K562 (cell line): ENCODE measurements around the gene PDK1. TPM values are rescaled to one million over a fixed set of nuclear protein-coding genes. Genes with fewer than 3 reads are reported as not detected.

ENCODE experiments used
- ATAC-seq: fragments of 200-7000 bp; cut with Tn5 transposase; 3 replicates; pipeline ENCODE4 v1.9.1; 2020; ENCODE audit warnings: moderate library complexity
- BruUV-seq: library from RNA; stranded (reverse); fragments of 400-500 nt; replicated peaks from 2 replicates; lab custom pipeline; 2021; lab: Mats Ljungman, UMichigan
- CTCF ChIA-PET: fragments of 300-600 bp; formaldehyde crosslinking; extraction: SDS; loops from one replicate; lab custom pipeline; 2021; ENCODE audit warnings: low intra/inter-chr PET ratio; lab: Yijun Ruan, JAX
- POLR2A ChIA-PET: fragments of 300-600, 350-650 bp; sonication (Branson Sonifier 250); formaldehyde crosslinking; extraction: SDS; loops from one replicate; lab custom pipeline; 2021; ENCODE audit warnings: antibody characterized with exemption, inconsistent platforms; lab: Yijun Ruan, JAX
- DNase-seq, 4 experiments: peaks; one replicate each; pipeline versions ENCODE4 v3.0.0 to v3.0.0-alpha.2; 2011 to 2018; ENCODE audit warnings: low spot score in 3 of 4, mixed read lengths in 3 of 4; ENCODE audit errors: extremely low read depth in 1 of 4
- FAIRE-seq: peaks from 2 replicates; lab custom pipeline; 2011; peaks lifted over from hg19 to GRCh38; lab: Jason Lieb, UNC
- H2AFZ ChIP-seq: 2 replicates; pipeline ENCODE4 v1.6.0; 2011; ENCODE audit warnings: low read depth, low read length, control low read depth, inconsistent platforms
- H3K27ac ChIP-seq: fragments of 200-600 bp; 3 replicates; pipeline ENCODE4 v1.8.0; 2011; ENCODE audit warnings: low read depth, mild to moderate bottlenecking, control low read depth, inconsistent platforms, low read length, moderate library complexity, mixed read lengths; ENCODE audit errors: extremely low read depth
- H3K27me3 ChIP-seq, 2 experiments: fragments of 300-600 bp in 1 of 2; 2 replicates in 1 of 2; 3 replicates in 1 of 2; pipeline versions ENCODE4 v1.6.0 to v1.8.0; 2011; ENCODE audit warnings: inconsistent platforms in 2 of 2, low read length in 2 of 2, mild to moderate bottlenecking in 1 of 2, mixed read lengths in 1 of 2, moderate library complexity in 1 of 2; ENCODE audit not compliant: control insufficient read depth in 2 of 2, insufficient read depth in 2 of 2
- H3K36me3 ChIP-seq: fragments of 300-600 bp; 3 replicates; pipeline ENCODE4 v1.8.0; 2011; ENCODE audit warnings: mild to moderate bottlenecking, low read length, inconsistent platforms; ENCODE audit not compliant: control insufficient read depth, insufficient read depth
- H3K4me1 ChIP-seq, 2 experiments: fragments of 200-600 bp in 1 of 2; replicated peaks in 1 of 2; 2 replicates in 1 of 2; 3 replicates in 1 of 2; pipeline versions ENCODE4 v1.5.1 to v1.8.0; 2011; ENCODE audit warnings: inconsistent platforms in 2 of 2, low read length in 2 of 2, mild to moderate bottlenecking in 1 of 2, mixed read lengths in 1 of 2, moderate library complexity in 1 of 2; ENCODE audit not compliant: control insufficient read depth in 2 of 2, insufficient read depth in 2 of 2
- H3K4me2 ChIP-seq: 2 replicates; pipeline ENCODE4 v1.6.1; 2011; ENCODE audit warnings: low read length, control low read depth, inconsistent platforms, mixed read lengths; ENCODE audit not compliant: insufficient read depth
- H3K4me3 ChIP-seq: fragments of 200-600 bp; sonication (generic), shearing (Covaris generic); 2 replicates; pipeline ENCODE4 v1.5.1; 2016; ENCODE audit warnings: control low read depth, inconsistent platforms
- H3K79me2 ChIP-seq: fragments of 200-600 bp; 3 replicates; pipeline ENCODE4 v1.8.0; 2011; ENCODE audit warnings: low read length, inconsistent platforms; ENCODE audit not compliant: control insufficient read depth, insufficient read depth
- H3K9ac ChIP-seq, 2 experiments: 2 replicates each; pipeline versions ENCODE4 v1.6.0 to v1.6.1; 2011; ENCODE audit warnings: low read depth in 2 of 2, low read length in 2 of 2, control low read depth in 1 of 2, inconsistent platforms in 1 of 2, mild to moderate bottlenecking in 1 of 2, mixed read lengths in 1 of 2; ENCODE audit not compliant: insufficient read depth in 1 of 2
- H3K9me1 ChIP-seq: one replicate; pipeline ENCODE4 v1.6.0; 2011; ENCODE audit warnings: inconsistent platforms, mild to moderate bottlenecking, low read length, moderate library complexity; ENCODE audit not compliant: control insufficient read depth, insufficient read depth
- H3K9me3 ChIP-seq: replicated peaks from 2 replicates; pipeline ENCODE4 v1.5.1; 2011; ENCODE audit warnings: low read depth, low read length, inconsistent platforms; ENCODE audit not compliant: control insufficient read depth, insufficient read depth
- H4K20me1 ChIP-seq: replicated peaks from 2 replicates; pipeline ENCODE4 v1.6.1; 2011; ENCODE audit warnings: low read length, inconsistent platforms, mixed read lengths; ENCODE audit not compliant: control insufficient read depth, insufficient read depth
- WGBS: fragments of 100-300 bp; shearing (Covaris generic); methylation state at CpG from one replicate; pipeline ENCODE4 v1.1.6; 2016; ENCODE audit warnings: low coverage, mixed read lengths; ENCODE audit not compliant: insufficient coverage; ENCODE audit errors: missing lambda C conversion rate; 5-methylcytosine and 5-hydroxymethylcytosine counted together
- in situ Hi-C: fragments of 300-500 bp; cut with MboI; formaldehyde crosslinking; loops from 4 replicates; pipeline ENCODE4 v1.15.0; 2018; ENCODE audit warnings: inconsistent platforms, mixed read lengths
- intact Hi-C: fragments of 100-400 bp; cut with micrococcal nuclease; formaldehyde crosslinking; loops from 2 replicates; pipeline ENCODE4 v1.14.2; 2022
- polyA plus RNA-seq, 8 experiments: library from polyadenylated mRNA; depleted of rRNA in 4 of 8; stranded (reverse) in 5 of 8; unstranded in 3 of 8; fragments of >200 nt; fragmentation: Nextera tagmentation in 2 of 8; fragmentation: Illumina TruSeq in 1 of 8; extraction: Ambion mirVana in 2 of 8; extraction: Trizol in 1 of 8; gene quantifications; 2 replicates each; pipeline versions ENCODE4 v1.2.1 to v1.2.3, GENCODE V29; 2011 to 2014; ENCODE audit warnings: inconsistent platforms in 1 of 8, missing spikeins in 1 of 8
- total RNA-seq, 7 experiments: library from RNA; depleted of rRNA in 6 of 7; stranded (reverse); fragments of >200 nt in 6 of 7; fragmentation: Illumina TruSeq in 2 of 7; extraction: Trizol in 2 of 7; gene quantifications; 2 replicates each; pipeline versions ENCODE4 v1.2.1 to v1.2.3, GENCODE V29; 2011 to 2021; ENCODE audit warnings: low replicate concordance in 1 of 7
- TF ChIP-seq, protein P1 (sequence below): sonication (generic); IDR thresholded peaks from 2 replicates; pipeline ENCODE4 v1.6.1; 2016
- TF ChIP-seq, protein P2 (sequence below), 2 experiments: fragments of 450-650 bp in 1 of 2; sonication (generic) in 1 of 2; formaldehyde crosslinking in 1 of 2; IDR thresholded peaks in 1 of 2; conservative IDR thresholded peaks in 1 of 2; 2 replicates each; pipeline versions ENCODE4 v1.6.1 to v1.8.1; 2016 to 2023; ENCODE audit warnings: mild to moderate bottlenecking in 2 of 2, moderate library complexity in 2 of 2, inconsistent platforms in 1 of 2, missing genetic modification reagents in 1 of 2

Gene PDK1
- total and polyA plus RNA-seq, 9 of the 15 experiments (the other 6 are each of a cell fraction or from before 2014, with no cell fraction given): 3.5 to 176 (median 13.9) TPM

DNA sequence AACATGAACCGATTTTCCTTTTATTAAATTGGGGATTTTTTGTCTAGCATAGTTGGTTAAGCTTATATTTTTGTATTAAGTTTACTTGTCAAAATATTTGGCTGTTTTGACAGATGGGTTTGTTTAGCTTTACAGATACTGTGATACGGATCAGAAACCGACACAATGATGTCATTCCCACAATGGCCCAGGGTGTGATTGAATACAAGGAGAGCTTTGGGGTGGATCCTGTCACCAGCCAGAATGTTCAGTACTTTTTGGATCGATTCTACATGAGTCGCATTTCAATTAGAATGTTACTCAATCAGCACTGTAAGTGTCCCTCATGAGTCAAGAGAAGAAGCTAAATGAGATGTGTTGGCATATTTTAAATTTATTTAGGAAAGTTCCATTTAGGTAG, 8.5 kb downstream of the PDK1 start:
- CTCF ChIA-PET: no interaction called here
- WGBS: 80% methylated on average over 5 of the region's 5 CpGs

More for the DNA sequence above, 8.5 kb downstream of the PDK1 start:
- POLR2A ChIA-PET: interaction anchor here (1.0 to 1.4 kb wide), 2 partner anchors 8 to 14 kb away, joined by 3 to 5 read pairs; partner anchors contain the start of gene PDK1
- Histone ChIP-seq H3K36me3 (peaks cover 81% of the 10 kb centered on the region), H3K4me1 (peaks cover 0 to 7% of the 10 kb centered on the region in 2 experiments; a peak in 1 of 5 replicates), H3K9me1 (no peaks in the 10 kb centered on the region), H3K9me3 (no peaks in the 10 kb centered on the region), H3K27ac (no peak overlapping the region), H3K27me3 (no peaks in the 10 kb centered on the region), H4K20me1 (no peaks in the 10 kb centered on the region), H3K9ac (no peak overlapping the region), H3K79me2 (peaks cover 37% of the 10 kb centered on the region; the same call in 2 of the 3 replicates), H3K4me2 (no peak overlapping the region), H3K4me3 (no peak overlapping the region), H2AFZ (no peak overlapping the region)
- TF ChIP-seq, protein P1, sequence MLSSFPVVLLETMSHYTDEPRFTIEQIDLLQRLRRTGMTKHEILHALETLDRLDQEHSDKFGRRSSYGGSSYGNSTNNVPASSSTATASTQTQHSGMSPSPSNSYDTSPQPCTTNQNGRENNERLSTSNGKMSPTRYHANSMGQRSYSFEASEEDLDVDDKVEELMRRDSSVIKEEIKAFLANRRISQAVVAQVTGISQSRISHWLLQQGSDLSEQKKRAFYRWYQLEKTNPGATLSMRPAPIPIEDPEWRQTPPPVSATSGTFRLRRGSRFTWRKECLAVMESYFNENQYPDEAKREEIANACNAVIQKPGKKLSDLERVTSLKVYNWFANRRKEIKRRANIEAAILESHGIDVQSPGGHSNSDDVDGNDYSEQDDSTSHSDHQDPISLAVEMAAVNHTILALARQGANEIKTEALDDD: no peak
- TF ChIP-seq, protein P2, sequence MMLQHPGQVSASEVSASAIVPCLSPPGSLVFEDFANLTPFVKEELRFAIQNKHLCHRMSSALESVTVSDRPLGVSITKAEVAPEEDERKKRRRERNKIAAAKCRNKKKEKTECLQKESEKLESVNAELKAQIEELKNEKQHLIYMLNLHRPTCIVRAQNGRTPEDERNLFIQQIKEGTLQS (IDR thresholded peaks at IDR 0.05): peak; percentile 34; the same call in 1 of the 2 replicates
- TF ChIP-seq, protein P2 (CRISPR knock-in tag; conservative IDR thresholded peaks at IDR 0.05): no peak
- no TSS peak for BruUV-seq
- ATAC-seq: no peak
- in situ Hi-C loops: no loop called here
- intact Hi-C loops: no loop called here
- DNase-seq: peak in 2 of 4 experiments; percentile 30 to 36
- no peak for FAIRE-seq
